Measurements from ENCODE around the gene SLC24A5.

GRCh38 chr15:48091522-48091921 lies 29.3 kb upstream of the SLC24A5 start:
- TF ChIP-seq CTCF (IDR thresholded peaks at IDR 0.05), result no peak
- no peak for TF ChIP-seq EZH2 (IDR thresholded peaks at IDR 0.05; ENCODE audit: borderline replicate concordance, insufficient read depth, low read depth, low read length, poor library complexity, severe bottlenecking)

Data from B cell (primary cell).